Measurements from ENCODE around the gene HIPK1.

DNA sequence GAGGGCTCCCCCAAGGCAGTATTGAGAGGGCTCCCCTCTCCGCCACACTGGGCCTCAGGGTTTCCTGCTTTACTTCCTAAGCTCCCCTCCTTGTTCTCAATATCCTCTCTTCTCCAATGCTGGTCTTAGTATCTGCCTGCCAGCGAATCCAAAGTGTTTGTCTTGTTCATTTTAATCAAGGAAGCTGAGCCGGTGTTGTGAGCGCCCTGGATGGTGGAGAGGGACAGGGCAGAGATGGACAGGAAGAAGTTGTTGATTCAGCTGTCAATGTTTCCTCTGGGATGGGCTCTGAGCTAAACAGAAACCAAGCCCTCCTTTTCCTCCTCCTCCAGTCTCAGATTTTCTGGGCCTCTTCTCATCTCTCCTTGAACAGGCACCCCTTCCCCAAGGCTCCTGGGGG lies 55.6 kb downstream of the HIPK1 start:
- TF ChIP-seq, protein P1, sequence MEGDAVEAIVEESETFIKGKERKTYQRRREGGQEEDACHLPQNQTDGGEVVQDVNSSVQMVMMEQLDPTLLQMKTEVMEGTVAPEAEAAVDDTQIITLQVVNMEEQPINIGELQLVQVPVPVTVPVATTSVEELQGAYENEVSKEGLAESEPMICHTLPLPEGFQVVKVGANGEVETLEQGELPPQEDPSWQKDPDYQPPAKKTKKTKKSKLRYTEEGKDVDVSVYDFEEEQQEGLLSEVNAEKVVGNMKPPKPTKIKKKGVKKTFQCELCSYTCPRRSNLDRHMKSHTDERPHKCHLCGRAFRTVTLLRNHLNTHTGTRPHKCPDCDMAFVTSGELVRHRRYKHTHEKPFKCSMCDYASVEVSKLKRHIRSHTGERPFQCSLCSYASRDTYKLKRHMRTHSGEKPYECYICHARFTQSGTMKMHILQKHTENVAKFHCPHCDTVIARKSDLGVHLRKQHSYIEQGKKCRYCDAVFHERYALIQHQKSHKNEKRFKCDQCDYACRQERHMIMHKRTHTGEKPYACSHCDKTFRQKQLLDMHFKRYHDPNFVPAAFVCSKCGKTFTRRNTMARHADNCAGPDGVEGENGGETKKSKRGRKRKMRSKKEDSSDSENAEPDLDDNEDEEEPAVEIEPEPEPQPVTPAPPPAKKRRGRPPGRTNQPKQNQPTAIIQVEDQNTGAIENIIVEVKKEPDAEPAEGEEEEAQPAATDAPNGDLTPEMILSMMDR (IDR thresholded peaks at IDR 0.05), result no peak
- TF ChIP-seq POLR2AphosphoS5 (IDR thresholded peaks at IDR 0.05), result no peak

Data from sigmoid colon (tissue), 4 donors.